Nephron (organoid): ENCODE results near the gene RALGAPB.

Experiments
- H3K27ac Mint-ChIP-seq, 3 experiments: 2 replicates each; pipeline ENCODE4 v1.8.0; 2020; ENCODE audit warnings: mixed read lengths in 3 of 3, mild to moderate bottlenecking in 2 of 3, moderate library complexity in 1 of 3
- H3K27me3 Mint-ChIP-seq: 2 replicates; pipeline ENCODE4 v1.8.0; 2021; ENCODE audit warnings: low read depth, mild to moderate bottlenecking, moderate library complexity, mixed read lengths
- H3K36me3 Mint-ChIP-seq: 2 replicates; pipeline ENCODE4 v1.8.0; 2020; ENCODE audit warnings: low read depth, mixed read lengths
- H3K4me1 Mint-ChIP-seq: 2 replicates; pipeline ENCODE4 v1.8.0; 2020; ENCODE audit warnings: mixed read lengths
- H3K4me3 Mint-ChIP-seq, 3 experiments: 2 replicates each; pipeline ENCODE4 v1.8.0; 2020; ENCODE audit warnings: mild to moderate bottlenecking in 3 of 3, mixed read lengths in 3 of 3, moderate library complexity in 2 of 3
- H3K9me3 Mint-ChIP-seq: 2 replicates; pipeline ENCODE4 v1.8.0; 2020; ENCODE audit warnings: mixed read lengths
- CTCF ChIP-seq, 3 experiments: fragments of 200-600 bp; sonication (generic); IDR thresholded peaks; one replicate each; pipeline ENCODE4 v1.5.0; 2021; ENCODE audit warnings: antibody characterized with exemption in 3 of 3; ENCODE audit not compliant: unreplicated experiment in 3 of 3

RALGAPB gene

GRCh38 chr20:38471245-38471644, 1.4 kb upstream of the RALGAPB start:
- Mint-ChIP-seq H3K27ac (peak overlapping the region in 1 of 3 experiments; percentile 28), H3K9me3 (no peaks in the 10 kb centered on the region), H3K4me1 (peaks cover 21% of the 10 kb centered on the region), H3K4me3 (peak overlapping the region; percentile 36 to 72 (median 71)), H3K36me3 (peaks cover 3% of the 10 kb centered on the region), H3K27me3 (peaks cover 15% of the 10 kb centered on the region)
- no peak for TF ChIP-seq CTCF (IDR thresholded peaks at IDR 0.05; ENCODE audit: unreplicated experiment in 3 of 3)

GRCh38 chr20:38471987-38472512, 593 bp upstream of the RALGAPB start:
- H3K4me3 Mint-ChIP-seq = peak overlapping the region; percentile 85 to 87 (median 86)
- no peaks in the 10 kb centered on the region for H3K9me3 Mint-ChIP-seq
- H3K4me1 Mint-ChIP-seq = peaks cover 23% of the 10 kb centered on the region
- H3K27ac Mint-ChIP-seq = peak overlapping the region; percentile 82 to 91 (median 87)
- H3K36me3 Mint-ChIP-seq = peaks cover 3% of the 10 kb centered on the region
- no peak for TF ChIP-seq CTCF (IDR thresholded peaks at IDR 0.05; ENCODE audit: unreplicated experiment in 3 of 3)
- peaks cover 9% of the 10 kb centered on the region for H3K27me3 Mint-ChIP-seq

- Mint-ChIP-seq H3K9me3 (no peaks in the 10 kb centered on the region), H3K4me3 (peak overlapping the region; percentile 85 to 89 (median 85)), H3K27me3 (peaks cover 8% of the 10 kb centered on the region), H3K36me3 (peaks cover 3% of the 10 kb centered on the region), H3K27ac (peak overlapping the region in 2 of 3 experiments; percentile 45 to 69), H3K4me1 (peaks cover 23% of the 10 kb centered on the region)
- TF ChIP-seq CTCF (IDR thresholded peaks at IDR 0.05; ENCODE audit: unreplicated experiment in 3 of 3) = no peak
These were observed 738 bp downstream of the RALGAPB start for GRCh38 chr20:38473367-38473795.

- Mint-ChIP-seq H3K27me3 (no peaks in the 10 kb centered on the region), H3K4me3 (no peak overlapping the region), H3K9me3 (no peaks in the 10 kb centered on the region), H3K27ac (no peak overlapping the region), H3K36me3 (peaks cover 9% of the 10 kb centered on the region), H3K4me1 (peaks cover 20% of the 10 kb centered on the region)
- TF ChIP-seq CTCF (IDR thresholded peaks at IDR 0.05; ENCODE audit: unreplicated experiment in 3 of 3) = no peak
These were observed 5.1 kb downstream of the RALGAPB start for GRCh38 chr20:38477747-38478146.

GRCh38 chr20:38479596-38479995, 7.0 kb downstream of the RALGAPB start:
- Mint-ChIP-seq H3K27me3 (no peaks in the 10 kb centered on the region), H3K4me3 (no peak overlapping the region), H3K27ac (no peak overlapping the region), H3K9me3 (no peaks in the 10 kb centered on the region), H3K4me1 (peaks cover 12% of the 10 kb centered on the region), H3K36me3 (peaks cover 7% of the 10 kb centered on the region)
- no peak for TF ChIP-seq CTCF (IDR thresholded peaks at IDR 0.05; ENCODE audit: unreplicated experiment in 3 of 3)

- Mint-ChIP-seq H3K4me3 (no peak overlapping the region), H3K4me1 (no peaks in the 10 kb centered on the region), H3K9me3 (no peaks in the 10 kb centered on the region), H3K27ac (no peak overlapping the region), H3K36me3 (peaks cover 28% of the 10 kb centered on the region), H3K27me3 (no peaks in the 10 kb centered on the region)
- TF ChIP-seq CTCF (IDR thresholded peaks at IDR 0.05; ENCODE audit: unreplicated experiment in 3 of 3) = no peak
These were observed 12.4 kb downstream of the RALGAPB start for GRCh38 chr20:38485041-38485440.
